ENCODE results near the gene SDHB. TPM values are rescaled to one million over a fixed set of nuclear protein-coding genes. Genes with fewer than 3 reads are reported as not detected.

Gene SDHB
- total and polyA plus RNA-seq, 2 of the 13 experiments (the other 11 are each of a cell fraction or from before 2014, with no cell fraction given): 136 to 142 TPM

DNA sequence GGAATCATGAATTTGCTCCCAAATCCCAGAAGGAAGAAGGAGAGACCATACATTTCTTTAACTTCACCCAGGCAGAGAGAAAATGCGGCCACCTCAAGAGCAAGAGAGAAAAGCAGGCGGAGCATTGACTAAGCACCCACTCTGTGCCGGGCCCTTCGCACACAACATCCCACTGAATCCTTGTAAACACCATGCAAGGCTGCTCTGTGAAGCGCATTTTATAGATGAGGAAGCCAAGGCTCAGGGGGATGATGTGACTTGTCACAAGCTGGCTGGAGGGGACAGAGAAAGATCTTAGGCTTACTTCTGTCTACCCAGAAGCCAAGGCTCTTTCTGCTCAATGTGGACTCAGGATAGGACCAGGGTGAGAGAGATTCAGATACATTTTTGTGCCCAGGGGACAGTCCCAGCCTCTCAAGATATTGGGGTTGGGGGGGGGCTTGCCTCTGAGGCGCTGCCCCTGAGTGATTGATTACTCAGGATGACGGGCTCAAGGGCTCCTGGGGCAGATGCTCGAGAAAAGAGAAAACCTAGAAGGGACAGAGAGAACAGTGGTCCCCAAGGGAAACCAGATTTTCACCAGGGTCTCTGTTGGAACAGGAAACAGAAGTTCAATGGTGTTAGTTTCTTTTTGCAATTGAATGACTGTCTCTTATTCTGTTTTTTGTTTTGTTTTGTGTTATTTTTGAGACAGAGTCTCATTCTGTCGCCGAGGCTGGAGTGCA, 45.9 kb upstream of the SDHB start:
- POLR2A ChIA-PET: no interaction called here
- 67% methylated on average over 10 of the region's 10 CpGs for WGBS (ENCODE audit: low lambda C conversion rate)
- Histone ChIP-seq H3K4me1 (ENCODE audit: insufficient read depth, low read length) (peaks cover 20% of the 10 kb centered on the region), H4K20me1 (ENCODE audit: insufficient read depth, low read length) (no peaks in the 10 kb centered on the region), H3K36me3 (replicated peaks in 1 of 2; ENCODE audit: control insufficient read depth in 1 of 2, insufficient read depth in 2 of 2, low read length in 2 of 2) (no peaks in the 10 kb centered on the region), H2AFZ (ENCODE audit: low read length) (no peak overlapping the region), H3K4me2 (ENCODE audit: low read depth, low read length) (no peak overlapping the region), H3K4me3 (replicated peaks in 1 of 3; ENCODE audit: insufficient read depth in 1 of 3, low read depth in 2 of 3, low read length in 3 of 3) (no peak overlapping the region), H3K27me3 (ENCODE audit: control insufficient read depth in 1 of 2, insufficient read depth in 2 of 2, low read length in 2 of 2) (peaks cover 0 to 26% of the 10 kb centered on the region in 2 experiments; a peak in 2 of 5 replicates), H3K79me2 (ENCODE audit: insufficient read depth, low read length) (no peaks in the 10 kb centered on the region), H3K9ac (ENCODE audit: insufficient read depth, low read depth, low read length) (no peak overlapping the region), H3K27ac (ENCODE audit: extremely low read length, insufficient read depth, low read length) (no peak overlapping the region), H3K9me3 (ENCODE audit: low read length) (no peaks in the 10 kb centered on the region)
- no TSS peak for BruUV-seq (replicated peaks)
- ATAC-seq (no peak), FAIRE-seq (no peak), DNase-seq (ENCODE audit: low spot score) (no peak)
- in situ Hi-C loops (cut with HindIII; ENCODE audit: extremely low pct_ligation_motif_present, low pct_unique_long_range_greater_than_20kb) (no loop called here), intact Hi-C loops (cut with micrococcal nuclease; ENCODE audit: unreplicated experiment) (no loop called here)
- CTCF ChIA-PET (ENCODE audit: low intra/inter-chr PET ratio, low total read pairs): no interaction called here
- TF ChIP-seq ZFX (CRISPR knock-in tag; IDR thresholded peaks at IDR 0.05; ENCODE audit: low read depth): no peak
- TF ChIP-seq, protein P1, sequence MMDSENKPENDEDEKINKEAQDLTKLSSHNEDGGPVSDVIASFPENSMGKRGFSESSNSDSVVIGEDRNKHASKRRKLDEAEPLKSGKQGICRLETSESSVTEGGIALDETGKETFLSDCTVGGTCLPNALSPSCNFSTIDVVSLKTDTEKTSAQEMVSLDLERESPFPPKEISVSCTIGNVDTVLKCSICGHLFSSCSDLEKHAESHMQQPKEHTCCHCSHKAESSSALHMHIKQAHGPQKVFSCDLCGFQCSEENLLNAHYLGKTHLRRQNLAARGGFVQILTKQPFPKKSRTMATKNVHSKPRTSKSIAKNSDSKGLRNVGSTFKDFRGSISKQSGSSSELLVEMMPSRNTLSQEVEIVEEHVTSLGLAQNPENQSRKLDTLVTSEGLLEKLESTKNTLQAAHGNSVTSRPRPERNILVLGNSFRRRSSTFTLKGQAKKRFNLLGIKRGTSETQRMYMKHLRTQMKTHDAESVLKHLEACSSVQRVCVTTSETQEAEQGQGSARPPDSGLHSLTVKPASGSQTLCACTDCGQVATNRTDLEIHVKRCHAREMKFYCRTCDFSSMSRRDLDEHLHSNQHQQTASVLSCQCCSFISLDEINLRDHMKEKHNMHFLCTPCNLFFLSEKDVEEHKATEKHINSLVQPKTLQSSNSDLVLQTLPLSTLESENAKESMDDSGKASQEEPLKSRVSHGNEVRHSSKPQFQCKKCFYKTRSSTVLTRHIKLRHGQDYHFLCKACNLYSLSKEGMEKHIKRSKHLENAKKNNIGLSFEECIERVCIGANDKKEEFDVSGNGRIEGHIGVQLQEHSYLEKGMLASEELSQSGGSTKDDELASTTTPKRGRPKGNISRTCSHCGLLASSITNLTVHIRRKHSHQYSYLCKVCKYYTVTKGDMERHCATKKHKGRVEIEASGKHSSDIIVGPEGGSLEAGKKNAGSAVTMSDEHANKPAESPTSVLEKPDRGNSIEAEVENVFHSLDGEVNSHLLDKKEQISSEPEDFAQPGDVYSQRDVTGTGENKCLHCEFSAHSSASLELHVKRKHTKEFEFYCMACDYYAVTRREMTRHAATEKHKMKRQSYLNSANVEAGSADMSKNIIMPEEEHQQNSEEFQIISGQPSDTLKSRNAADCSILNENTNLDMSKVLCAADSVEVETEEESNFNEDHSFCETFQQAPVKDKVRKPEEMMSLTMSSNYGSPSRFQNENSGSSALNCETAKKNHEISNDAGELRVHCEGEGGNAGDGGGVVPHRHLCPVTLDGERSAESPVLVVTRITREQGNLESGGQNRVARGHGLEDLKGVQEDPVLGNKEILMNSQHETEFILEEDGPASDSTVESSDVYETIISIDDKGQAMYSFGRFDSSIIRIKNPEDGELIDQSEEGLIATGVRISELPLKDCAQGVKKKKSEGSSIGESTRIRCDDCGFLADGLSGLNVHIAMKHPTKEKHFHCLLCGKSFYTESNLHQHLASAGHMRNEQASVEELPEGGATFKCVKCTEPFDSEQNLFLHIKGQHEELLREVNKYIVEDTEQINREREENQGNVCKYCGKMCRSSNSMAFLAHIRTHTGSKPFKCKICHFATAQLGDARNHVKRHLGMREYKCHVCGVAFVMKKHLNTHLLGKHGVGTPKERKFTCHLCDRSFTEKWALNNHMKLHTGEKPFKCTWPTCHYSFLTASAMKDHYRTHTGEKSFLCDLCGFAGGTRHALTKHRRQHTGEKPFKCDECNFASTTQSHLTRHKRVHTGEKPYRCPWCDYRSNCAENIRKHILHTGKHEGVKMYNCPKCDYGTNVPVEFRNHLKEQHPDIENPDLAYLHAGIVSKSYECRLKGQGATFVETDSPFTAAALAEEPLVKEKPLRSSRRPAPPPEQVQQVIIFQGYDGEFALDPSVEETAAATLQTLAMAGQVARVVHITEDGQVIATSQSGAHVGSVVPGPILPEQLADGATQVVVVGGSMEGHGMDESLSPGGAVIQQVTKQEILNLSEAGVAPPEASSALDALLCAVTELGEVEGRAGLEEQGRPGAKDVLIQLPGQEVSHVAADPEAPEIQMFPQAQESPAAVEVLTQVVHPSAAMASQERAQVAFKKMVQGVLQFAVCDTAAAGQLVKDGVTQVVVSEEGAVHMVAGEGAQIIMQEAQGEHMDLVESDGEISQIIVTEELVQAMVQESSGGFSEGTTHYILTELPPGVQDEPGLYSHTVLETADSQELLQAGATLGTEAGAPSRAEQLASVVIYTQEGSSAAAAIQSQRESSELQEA (CRISPR knock-in tag; IDR thresholded peaks at IDR 0.05; ENCODE audit: not compliant biosample characterization): no peak
- TF ChIP-seq ZNF589 (CRISPR knock-in tag; conservative IDR thresholded peaks at IDR 0.05): no peak
- TF ChIP-seq, protein P2, sequence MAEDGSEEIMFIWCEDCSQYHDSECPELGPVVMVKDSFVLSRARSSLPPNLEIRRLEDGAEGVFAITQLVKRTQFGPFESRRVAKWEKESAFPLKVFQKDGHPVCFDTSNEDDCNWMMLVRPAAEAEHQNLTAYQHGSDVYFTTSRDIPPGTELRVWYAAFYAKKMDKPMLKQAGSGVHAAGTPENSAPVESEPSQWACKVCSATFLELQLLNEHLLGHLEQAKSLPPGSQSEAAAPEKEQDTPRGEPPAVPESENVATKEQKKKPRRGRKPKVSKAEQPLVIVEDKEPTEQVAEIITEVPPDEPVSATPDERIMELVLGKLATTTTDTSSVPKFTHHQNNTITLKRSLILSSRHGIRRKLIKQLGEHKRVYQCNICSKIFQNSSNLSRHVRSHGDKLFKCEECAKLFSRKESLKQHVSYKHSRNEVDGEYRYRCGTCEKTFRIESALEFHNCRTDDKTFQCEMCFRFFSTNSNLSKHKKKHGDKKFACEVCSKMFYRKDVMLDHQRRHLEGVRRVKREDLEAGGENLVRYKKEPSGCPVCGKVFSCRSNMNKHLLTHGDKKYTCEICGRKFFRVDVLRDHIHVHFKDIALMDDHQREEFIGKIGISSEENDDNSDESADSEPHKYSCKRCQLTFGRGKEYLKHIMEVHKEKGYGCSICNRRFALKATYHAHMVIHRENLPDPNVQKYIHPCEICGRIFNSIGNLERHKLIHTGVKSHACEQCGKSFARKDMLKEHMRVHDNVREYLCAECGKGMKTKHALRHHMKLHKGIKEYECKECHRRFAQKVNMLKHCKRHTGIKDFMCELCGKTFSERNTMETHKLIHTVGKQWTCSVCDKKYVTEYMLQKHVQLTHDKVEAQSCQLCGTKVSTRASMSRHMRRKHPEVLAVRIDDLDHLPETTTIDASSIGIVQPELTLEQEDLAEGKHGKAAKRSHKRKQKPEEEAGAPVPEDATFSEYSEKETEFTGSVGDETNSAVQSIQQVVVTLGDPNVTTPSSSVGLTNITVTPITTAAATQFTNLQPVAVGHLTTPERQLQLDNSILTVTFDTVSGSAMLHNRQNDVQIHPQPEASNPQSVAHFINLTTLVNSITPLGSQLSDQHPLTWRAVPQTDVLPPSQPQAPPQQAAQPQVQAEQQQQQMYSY (CRISPR knock-in tag; IDR thresholded peaks at IDR 0.05): no peak
- TF ChIP-seq ZNF296 (CRISPR knock-in tag; conservative IDR thresholded peaks at IDR 0.05): no peak
- no peak for TF ChIP-seq ZNF207 (IDR thresholded peaks at IDR 0.05; ENCODE audit: borderline replicate concordance)
- no peak for TF ChIP-seq HOXA7 (CRISPR knock-in tag; IDR thresholded peaks at IDR 0.05)
- no peak for TF ChIP-seq ZNF7 (CRISPR knock-in tag; IDR thresholded peaks at IDR 0.05)
- no peak for TF ChIP-seq ZNF547 (CRISPR knock-in tag; IDR thresholded peaks at IDR 0.05)
- TF ChIP-seq, protein P3, sequence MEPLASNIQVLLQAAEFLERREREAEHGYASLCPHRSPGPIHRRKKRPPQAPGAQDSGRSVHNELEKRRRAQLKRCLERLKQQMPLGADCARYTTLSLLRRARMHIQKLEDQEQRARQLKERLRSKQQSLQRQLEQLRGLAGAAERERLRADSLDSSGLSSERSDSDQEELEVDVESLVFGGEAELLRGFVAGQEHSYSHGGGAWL (CRISPR knock-in tag; IDR thresholded peaks at IDR 0.05): no peak
- no peak for TF ChIP-seq GTF2F1 (IDR thresholded peaks at IDR 0.05; ENCODE audit: low read length)

Data from HepG2 (cell line).